HG02970 (cell line): ENCODE measurements around the gene SLC34A3.

Experiments
- ATAC-seq: cut with Tn5 transposase; IDR thresholded peaks from one replicate; pipeline ENCODE4 v1.9.1; 2021; ENCODE audit warnings: mild to moderate bottlenecking, moderate library complexity, moderate number of reproducible peaks; ENCODE audit not compliant: unreplicated experiment, low FRiP score

SLC34A3 gene

DNA sequence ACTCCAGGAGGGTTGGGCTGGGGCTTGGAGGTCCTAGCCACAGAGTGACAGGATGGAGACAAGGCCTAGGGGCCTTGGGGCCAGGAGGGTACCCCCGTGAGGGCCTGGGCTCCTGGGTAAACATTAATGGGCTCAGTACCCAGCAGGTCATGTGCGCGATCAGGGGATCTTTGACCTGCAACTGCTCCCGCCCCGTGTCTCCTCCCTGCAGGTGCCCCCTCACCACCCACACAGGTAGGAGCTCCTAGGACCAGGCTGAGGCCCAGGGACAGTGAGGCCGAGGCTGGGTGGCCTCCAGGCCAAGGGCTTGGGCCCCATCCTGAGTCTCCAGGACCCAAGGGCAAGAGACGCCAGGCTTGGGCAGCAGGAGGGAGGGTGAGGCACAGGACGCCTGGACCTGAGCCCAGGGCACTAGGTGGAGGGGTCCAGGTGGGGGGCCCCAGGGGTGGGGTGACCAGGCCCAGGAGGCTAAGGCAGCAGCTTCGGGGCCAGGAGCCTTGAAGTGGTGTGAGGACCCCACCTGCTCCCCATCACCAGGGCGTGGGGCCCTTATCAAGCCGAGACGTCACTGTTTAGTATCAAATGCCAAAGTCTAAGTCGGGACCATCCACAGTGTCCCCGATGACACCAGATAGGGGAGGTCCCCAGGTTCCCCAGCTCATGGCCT is at the start of gene SLC34A3:
SLC34A3 (plus strand) TSS at position 197 of the 667 bp plus-strand sequence. CDS start 802 bp downstream, outside the sequence.
- no peak for ATAC-seq

DNA sequence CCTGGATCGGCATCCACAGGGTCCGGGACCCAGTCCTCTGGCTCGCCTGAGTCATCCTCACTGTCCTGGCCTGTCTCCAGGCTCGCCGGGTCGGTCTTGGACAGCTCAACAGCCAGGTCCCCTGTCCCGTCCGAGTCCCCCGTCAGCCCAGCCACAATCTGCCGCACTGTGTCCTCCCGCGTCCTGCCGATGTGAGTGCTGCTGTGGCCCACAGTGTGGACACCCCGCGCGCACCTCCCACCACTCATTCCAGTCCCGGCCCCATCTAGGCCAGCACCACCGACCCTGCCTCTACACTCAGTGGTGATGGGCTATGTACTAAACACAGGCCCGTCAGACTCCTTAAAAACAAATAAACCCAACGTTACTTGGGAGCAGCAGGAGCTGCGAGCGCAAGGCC is 49.0 kb upstream of the SLC34A3 start:
- no peak for ATAC-seq

DNA sequence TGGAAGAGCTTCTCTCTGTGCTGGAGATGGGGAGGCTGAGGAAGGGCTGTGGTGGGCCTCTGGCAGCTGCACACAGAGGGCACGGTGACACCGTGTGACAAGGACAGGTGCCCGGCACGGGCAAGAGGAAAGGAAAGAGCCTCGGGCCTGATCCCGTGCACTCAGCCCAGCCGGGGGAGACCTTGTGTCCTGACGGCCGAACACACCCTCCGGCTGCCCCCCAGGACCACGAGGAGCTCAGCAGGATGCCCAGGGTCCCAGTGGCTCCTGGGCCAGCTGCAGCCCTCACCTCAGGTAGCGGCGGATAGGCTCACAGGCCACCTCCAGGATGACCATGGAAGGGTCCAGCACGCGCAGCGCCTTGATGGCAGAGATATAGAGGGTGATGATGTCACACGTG is 47.9 kb upstream of the SLC34A3 start:
- ATAC-seq = no peak

DNA sequence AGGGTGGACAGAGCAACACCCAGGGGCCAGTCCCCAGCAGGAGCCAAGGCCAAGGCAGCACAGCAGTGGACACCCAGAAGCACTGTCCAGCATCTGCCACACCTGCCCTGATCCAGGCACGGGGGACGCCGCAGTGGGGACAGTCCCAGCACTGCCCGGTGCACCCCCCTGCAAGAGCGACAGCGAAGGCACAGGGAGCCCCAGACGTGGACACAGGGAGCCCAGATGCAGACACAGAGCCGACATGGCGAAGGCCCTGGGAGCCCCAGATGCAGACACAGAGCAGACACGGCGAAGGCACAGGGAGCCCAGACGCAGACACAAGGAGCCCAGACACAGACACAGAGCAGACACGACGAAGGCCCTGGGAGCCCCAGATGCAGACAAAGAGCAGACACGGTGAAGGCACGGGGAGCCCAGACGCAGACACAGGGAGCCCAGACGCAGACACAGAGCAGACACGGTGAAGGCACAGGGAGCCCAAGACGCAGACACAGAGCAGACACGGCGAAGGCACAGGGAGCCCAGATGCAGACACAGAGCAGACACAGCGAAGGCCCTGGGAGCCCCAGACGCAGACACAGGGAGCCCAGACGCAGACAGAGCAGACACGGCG is 46.6 kb upstream of the SLC34A3 start:
- no peak for ATAC-seq

DNA sequence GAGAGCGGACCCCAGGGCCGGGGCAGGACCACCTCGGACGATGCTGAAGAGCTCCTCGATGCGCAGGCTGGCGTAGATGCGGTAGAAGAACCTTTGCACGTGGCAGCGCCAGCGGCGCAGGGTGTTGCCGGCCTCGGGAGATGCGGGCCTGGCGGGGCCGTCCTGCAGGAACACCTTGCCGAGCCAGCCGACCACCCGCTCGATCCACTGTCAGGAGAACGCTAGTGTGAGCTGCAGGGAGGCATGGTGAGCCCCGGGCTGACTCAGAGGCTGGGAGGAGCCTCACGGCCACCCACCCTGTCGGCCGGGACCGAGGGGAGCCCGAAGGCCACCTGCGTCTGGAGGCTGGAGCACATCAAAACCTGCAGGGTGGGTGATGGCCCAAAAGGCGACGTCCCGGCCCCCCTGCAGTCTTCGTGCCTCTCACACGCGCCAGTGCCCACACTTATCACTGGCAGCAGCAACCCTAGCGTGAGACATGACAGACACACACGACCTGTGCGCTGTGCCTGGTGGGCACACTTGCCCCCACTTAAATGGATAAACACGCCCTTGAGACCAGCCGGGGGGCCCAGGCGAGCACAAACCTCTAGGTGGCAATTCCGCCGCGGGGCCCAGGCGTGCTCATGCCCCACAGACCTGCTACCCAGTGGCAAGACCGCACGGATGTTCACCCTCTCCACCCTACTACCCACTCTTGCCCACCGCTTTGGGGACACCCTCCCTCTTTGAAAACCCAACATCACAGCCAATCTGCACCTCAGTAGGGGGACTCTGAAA is 45.6 kb upstream of the SLC34A3 start:
- no peak for ATAC-seq

DNA sequence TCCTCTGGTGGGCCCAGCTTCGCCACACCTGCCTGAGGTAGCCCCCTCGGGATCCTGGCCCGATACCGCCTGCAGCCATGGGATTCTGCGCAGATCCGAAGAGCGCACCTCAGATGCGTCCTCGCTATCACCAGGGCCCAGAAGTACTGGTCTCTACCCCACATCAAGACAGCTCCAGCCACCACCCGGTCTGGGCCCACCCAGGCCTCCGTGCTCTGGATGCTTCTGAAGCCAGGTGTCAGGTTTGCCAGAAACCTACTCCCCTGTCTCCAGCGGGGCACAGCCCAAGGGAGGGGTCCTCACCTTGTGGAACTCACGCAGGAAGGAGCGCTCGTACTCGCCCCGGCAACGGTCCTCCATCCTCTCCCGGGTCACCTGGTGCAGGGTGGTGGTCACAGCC is 44.8 kb upstream of the SLC34A3 start:
- no peak for ATAC-seq

DNA sequence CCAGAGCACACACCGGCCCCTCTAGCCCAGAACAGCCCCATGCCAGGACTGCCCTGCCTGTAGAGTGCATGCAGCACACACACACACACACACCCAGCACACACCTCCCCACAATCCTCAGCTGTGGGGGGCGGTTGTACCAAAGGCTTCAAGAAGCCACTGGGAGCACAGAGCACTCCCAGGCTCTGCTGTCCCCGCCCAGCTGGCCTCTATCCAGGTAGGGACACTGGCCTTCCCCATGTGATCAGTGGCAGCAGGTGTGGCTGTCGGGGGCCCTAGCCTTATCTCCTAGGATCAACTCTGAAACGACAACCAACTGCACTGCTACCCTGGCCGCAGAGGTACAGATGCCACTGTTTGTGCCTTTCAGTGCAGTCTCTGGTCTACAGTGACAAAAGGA is 44.3 kb upstream of the SLC34A3 start:
- no peak for ATAC-seq

DNA sequence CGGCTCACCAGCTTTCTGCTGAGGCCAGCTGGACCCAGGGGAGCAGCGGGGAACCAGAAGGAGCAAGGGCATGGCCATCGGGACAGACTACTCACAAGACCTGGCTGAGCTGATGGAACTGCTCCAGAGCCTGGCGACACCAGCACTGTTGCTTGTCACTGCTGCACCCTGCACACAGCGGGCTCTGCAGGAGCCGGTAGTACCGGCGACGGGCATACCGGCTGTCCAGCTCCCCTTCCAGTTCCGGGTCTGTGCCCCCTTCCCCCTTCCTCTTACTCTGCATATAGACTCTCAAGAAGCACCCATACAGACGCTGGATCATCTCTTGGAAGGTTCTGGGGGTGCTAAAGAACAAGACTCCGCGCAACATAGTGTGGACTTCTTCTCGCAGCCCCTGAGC is 43.3 kb upstream of the SLC34A3 start:
- ATAC-seq = no peak

DNA sequence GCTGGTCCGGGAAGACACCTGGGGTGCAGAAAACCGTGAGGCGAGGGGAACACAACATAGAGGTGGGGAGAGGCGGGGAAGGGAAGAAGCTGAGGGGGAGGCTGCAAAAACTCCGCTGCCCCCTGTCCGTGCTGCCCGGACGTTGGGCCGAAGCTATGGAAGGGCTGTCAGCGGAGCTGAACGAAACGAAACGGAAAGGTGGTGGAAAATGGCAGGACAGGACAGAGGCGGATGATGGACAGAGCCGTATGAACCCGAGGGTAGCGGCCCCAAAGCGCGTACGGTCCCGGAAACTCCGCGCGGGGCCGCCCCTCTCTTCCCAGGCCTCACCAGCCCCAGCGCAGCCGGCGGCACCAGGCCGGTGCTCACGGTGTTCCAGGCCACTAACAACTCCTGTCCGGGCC is 42.6 kb upstream of the SLC34A3 start:
- ATAC-seq = no peak

DNA sequence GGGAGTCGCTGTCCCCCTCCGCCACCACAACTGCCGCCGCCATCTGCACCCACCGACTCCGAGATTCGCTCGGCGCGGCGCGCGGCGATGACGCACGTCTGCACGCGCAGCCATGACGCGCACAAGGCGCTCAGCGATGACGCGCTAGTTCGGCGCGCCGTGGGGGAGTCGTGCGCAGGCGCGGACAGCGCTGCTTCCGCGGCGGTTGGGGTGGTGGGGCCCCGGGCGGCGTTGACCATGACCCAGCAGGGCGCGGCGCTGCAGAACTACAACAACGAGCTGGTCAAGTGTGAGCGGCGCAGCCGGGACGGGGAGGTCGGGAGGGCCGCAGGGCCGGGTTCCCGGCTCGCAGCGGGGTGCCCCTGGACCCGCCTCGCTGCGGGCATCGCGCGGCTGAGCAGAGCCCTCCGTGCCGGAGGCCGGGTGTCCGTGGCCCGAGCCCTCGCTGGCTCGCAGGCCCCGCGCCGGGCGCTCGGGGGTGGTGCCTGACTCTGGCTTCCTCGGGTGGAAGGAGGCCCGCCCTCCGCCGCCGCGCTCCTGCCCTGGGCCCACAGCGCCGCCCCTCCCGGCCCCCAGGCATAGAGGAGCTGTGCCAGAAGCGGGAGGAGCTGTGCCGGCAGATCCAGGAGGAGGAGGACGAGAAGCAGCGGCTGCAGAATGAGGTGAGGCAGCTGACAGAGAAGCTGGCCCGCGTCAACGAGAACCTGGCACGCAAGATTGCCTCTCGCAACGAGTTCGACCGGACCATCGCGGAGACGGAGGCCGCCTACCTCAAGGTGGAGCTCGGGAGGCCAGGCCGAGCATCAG is 42.0 kb upstream of the SLC34A3 start, which contains the start of the genes ANAPC2 and SSNA1:
ANAPC2 (minus strand) TSS at position 71 of the 807 bp plus-strand sequence; CDS start at position 43, 28 bp downstream.
SSNA1 (plus strand) TSS at position 187 of the 807 bp plus-strand sequence; CDS start at position 238, 51 bp downstream.
- peak; percentile 87 for ATAC-seq

DNA sequence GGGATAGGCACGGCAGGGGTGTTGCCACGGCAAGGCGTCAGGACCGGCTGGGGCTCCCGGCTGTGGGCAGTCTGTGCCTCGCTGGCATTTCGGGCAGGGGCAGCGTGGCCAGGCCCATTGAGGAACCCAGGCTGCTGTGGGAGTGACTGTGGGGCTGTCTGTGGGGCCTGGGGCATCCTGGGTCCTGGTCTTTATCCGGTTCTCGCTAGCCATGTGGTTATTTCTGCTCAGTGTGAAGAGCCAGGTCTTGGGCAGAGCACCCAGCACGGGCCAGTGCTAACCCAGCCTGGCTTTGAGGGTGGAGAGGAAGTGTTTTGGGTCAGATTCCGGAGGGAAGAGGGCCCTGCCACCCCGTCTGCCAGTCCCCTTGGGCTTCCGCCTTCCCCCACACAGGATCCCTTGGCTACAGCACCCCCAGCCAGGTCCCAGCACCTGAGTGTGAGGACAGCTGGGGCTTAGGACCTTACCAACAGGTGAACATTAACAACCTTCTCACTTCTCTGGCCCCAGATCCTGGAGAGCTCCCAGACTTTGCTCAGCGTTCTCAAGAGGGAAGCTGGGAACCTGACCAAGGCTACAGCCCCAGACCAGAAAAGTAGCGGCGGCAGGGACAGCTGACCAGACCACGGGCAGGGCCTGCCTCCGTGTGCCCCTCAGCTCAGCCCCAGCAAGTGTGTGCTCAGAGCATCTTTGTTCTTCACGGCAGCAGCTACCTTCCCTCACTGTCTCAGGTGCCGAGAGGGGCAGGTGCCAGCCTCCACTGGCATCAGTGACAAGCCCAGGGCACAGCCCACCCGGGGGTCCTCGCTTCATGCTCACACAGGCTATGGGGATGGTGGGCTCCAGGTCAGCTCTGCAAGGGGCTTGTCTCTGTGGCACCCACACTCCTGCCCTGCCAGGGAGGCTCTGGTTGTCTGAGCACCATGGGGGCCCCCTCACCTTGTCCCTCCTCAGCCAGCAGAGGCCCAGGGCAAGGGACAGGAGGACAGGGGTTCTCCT is 41.1 kb upstream of the SLC34A3 start:
- ATAC-seq = no peak

DNA sequence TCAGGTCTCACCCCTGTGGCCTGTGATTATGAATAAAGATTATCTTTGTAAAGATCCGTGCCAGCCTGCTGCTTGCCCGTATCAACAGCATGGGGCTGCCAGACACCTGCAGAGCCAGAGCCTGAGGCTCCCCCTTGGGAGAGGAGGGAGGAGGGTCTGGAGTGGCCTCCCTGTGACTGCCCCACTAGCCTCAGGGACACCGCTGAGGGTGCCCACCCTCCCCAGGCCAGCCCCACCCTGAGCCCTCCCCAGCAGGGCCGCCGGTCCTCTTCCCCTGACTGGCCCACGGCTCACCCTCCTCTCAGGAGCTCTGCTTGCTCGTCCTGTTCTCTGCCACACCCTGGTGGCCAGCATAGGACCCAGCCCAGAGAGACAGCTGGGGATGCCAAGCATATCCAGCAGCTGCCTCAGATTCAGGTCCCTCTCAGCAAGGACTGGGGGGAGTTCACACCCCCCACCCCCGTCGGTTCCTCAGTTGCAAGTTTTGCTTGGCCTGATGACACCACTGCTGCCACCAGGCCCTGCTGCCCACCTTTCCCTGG is 40.3 kb upstream of the SLC34A3 start:
- no peak for ATAC-seq

DNA sequence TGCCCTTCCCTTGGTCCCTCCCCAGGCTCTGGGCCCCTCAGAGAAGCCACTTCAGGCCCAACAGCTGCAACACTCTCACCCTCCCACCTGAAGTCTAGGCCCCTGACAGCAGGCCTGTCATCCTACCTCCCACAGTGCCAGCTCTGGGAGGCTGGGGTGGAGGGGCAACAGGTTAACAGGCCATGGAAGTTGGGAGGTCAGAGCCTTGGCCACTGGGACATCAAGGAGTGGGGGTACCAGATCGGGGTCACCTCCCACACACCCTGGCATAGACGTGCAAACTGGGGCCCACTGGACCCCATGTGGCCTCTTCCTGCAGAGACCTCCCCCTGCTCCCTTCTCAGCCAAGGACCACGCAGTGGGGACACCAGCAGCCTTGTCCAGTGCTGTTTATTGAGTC is 39.5 kb upstream of the SLC34A3 start:
- ATAC-seq = no peak

DNA sequence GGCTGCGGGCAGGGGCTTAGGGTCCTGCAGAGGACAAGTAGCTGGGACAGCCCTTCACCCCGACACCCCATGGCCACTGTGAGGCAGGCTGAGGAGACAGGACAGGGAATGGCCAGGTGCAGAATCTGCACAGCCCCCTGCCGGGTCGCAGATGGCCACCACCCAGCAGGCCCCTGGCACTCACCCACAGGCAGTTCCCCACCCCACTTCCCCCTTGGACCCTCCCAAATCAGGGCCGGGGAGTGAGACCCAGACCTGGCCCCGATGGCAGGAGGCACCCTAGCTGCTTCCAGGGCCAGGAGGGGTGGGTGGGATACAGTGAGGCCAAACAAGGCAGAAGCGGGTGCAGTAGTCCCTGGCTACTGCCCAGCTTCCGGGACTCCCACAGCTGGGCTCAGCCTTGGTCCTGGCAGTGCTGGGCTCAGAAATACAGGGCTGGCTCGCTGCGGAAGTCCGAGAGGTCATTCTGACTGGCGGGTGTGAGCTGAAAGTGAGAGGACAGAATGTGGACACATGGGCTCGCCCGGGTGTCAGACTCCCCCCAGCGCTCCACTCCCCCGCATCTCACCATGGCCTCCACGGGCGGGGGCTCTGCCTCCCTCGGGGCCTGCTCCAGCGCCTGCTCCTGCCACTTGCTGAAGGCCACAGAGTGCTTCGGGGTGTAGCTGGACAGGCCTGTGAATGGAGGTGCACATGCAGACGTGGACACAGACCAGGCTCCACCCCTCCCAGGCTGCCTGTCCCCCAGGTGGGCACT is 38.8 kb upstream of the SLC34A3 start:
- no peak for ATAC-seq

DNA sequence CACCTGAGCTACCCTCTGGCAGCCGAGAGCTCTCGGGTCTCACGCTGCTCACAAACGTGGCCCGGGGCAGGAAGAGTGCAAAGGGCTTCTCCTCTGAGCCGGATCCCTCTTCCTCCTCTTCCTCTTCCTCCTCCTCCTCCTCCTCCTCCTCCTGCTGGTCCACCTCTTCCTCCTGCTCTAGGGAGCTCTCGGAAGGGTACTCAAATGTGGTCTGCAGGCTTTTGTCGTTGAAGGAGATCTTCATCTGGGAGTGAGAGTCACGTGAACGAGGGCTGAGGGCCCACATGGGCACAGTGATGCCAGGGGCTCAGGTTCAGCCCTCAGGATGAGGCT is 38.3 kb upstream of the SLC34A3 start:
- ATAC-seq = no peak

DNA sequence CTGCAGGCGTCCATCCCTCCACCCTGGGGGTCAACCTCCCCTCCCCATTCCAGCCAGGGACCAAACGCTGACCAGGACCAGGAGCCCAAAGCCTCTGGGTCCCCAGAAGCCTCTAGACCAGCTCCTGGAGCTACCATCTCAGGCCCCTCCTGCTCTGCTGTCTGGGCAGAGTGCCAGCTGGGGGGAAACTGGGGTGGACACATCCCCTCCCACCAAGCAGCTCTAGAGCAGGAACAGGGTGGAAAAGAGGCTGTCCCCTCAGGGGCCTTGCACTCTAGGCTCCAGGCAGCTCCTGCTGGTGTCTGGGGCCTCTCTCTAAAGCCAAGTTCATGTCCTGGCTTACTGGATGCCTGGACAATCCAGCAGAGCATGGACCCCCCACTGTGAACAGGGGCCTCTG is 37.8 kb upstream of the SLC34A3 start:
- no peak for ATAC-seq

DNA sequence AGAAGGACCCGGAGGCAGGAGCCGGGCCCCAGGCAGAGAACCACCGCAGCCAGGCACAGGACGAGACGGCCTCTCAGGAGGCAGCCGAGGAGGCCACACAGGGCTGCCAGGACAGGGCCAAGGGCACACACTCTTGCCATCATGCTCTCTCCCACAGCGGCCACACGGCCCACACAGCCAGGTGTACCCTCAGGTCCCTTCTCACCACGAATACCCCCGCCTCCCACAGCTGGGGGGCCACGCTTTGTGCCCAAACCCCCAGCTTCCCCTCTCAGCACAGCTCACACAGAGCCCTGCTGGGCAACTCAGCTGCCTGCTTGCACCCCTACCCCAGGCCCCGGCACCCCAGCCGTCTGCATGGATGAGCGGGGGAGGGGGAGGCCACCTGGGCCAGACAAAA is 36.9 kb upstream of the SLC34A3 start:
- ATAC-seq = no peak

DNA sequence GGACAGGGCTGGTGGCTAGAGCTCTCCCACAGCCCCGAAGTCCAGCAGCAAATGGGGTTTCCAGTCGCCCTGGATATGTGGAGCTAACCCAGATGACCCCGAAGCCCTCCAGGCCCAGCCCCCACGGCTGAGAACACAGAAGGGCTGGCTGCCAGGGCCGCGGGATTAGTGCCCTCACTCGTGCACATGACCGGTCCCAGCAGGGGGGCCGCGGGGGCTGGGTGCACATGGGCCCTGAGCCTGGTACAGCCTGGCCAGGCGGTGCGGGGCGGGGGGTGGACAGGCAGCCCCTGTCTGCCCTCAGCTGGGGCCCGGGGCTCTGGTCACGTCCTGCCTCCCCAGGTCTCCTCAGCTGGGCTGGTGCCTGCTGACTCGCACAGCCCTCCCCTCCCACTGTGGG is 36.3 kb upstream of the SLC34A3 start:
- ATAC-seq = no peak

DNA sequence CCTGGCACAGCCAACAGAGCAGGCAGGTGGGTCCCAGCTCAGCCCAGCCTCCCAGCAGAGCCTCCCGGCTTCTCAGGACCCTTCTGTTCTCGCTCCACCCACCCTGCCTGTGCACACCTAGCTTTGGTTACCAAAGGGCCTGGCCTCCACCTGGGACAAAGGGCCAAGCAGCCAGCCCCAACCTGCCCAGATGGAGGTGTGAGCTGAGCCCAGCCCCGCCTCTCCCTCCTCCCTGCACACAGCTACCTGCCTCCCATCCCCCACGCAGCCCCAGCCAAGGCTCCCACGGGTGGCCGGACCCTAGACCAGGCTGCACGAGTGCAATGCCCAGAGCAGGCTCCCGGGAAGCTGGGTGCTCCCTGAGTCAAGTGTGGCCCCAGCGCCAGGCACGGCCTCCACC is 35.8 kb upstream of the SLC34A3 start:
- no peak for ATAC-seq
